Right ventricle myocardium inferior (tissue), 1 donor: Measurements from ENCODE around the gene SLC9A3. TPM values are rescaled to one million over a fixed set of nuclear protein-coding genes. Genes with fewer than 3 reads are reported as not detected.
"Not testable (repeated sequence)": the region's sequence is repeated elsewhere in the genome, so short reads cannot be mapped to it uniquely, and the experiment has no call there.

Experiments used
- ATAC-seq: fragments of 200-7000 bp; cut with Tn5 transposase; one replicate; pipeline ENCODE4 v1.9.1; 2020; ENCODE audit warnings: mild to moderate bottlenecking, moderate library complexity
- DNase-seq: peaks from one replicate; pipeline ENCODE4 v3.0.0; 2021; ENCODE audit errors: missing footprints
- intact Hi-C: fragments of 100-400 bp; cut with DNase I; formaldehyde crosslinking; loops from one replicate; pipeline ENCODE4 v1.11.0; 2022
- total RNA-seq: library from RNA; stranded (reverse); fragmentation: NEBNext Ultra II Directional; extraction: Animal tissue kit (Norgen Biotek cat#: 25700); gene quantifications from one replicate; pipeline ENCODE4 v1.2.1, GENCODE V29; 2021
- donor health status: DM: no; HTN: yes; CAD: no; lungs with severe emphysema.

The SLC9A3 gene
- total RNA-seq, 1 donor from 2014 or later = 1.1 TPM

- ATAC-seq, DNase-seq, intact Hi-C loops: not testable (repeated sequence)
Observed at GRCh38 chr5:557917-558316, 33.7 kb upstream of the SLC9A3 start.

- ATAC-seq = no peak
- DNase-seq = no peak
- intact Hi-C loops = no loop called here
Observed at GRCh38 chr5:556909-557441, 32.7 kb upstream of the SLC9A3 start.

GRCh38 chr5:555058-555623, 30.9 kb upstream of the SLC9A3 start:
- peak; percentile 31 for DNase-seq
- no peak for ATAC-seq
- intact Hi-C loops = no loop called here

GRCh38 chr5:554284-554988, 30.2 kb upstream of the SLC9A3 start:
- intact Hi-C loops = no loop called here
- ATAC-seq (no peak), DNase-seq (peak; percentile 20)

- ATAC-seq = no peak
- DNase-seq = peak; percentile 14
- intact Hi-C loops = no loop called here
Observed at GRCh38 chr5:553874-554273, 29.6 kb upstream of the SLC9A3 start.

GRCh38 chr5:551406-551805, 27.2 kb upstream of the SLC9A3 start:
- DNase-seq (no peak), ATAC-seq (no peak)
- intact Hi-C loops = no loop called here

GRCh38 chr5:549229-549628, 25.0 kb upstream of the SLC9A3 start:
- ATAC-seq = no peak
- no peak for DNase-seq
- intact Hi-C loops = no loop called here

GRCh38 chr5:548256-548655, 24.0 kb upstream of the SLC9A3 start:
- peak; percentile 52 for DNase-seq
- no peak for ATAC-seq
- intact Hi-C loops = no loop called here

GRCh38 chr5:547086-547924, 23.1 kb upstream of the SLC9A3 start:
- intact Hi-C loops = no loop called here
- DNase-seq (peak; percentile 49), ATAC-seq (no peak)

- ATAC-seq (no peak), DNase-seq (peak; percentile 65)
- intact Hi-C loops = no loop called here
Observed at GRCh38 chr5:546376-546908, 22.2 kb upstream of the SLC9A3 start.

- ATAC-seq = no peak
- DNase-seq = peak; percentile 39
- intact Hi-C loops = no loop called here
Observed at GRCh38 chr5:545641-546375, 21.6 kb upstream of the SLC9A3 start.

GRCh38 chr5:544675-545355, 20.6 kb upstream of the SLC9A3 start:
- intact Hi-C loops = no loop called here
- DNase-seq (no peak), ATAC-seq (no peak)

GRCh38 chr5:543755-544674, 19.8 kb upstream of the SLC9A3 start:
- intact Hi-C loops = no loop called here
- DNase-seq (peak; percentile 87), ATAC-seq (peak; percentile 28)

- intact Hi-C loops = no loop called here
- ATAC-seq = no peak
- peak; percentile 4 for DNase-seq
Observed at GRCh38 chr5:543351-543750, 19.1 kb upstream of the SLC9A3 start.

- intact Hi-C loops = no loop called here
- no peak for ATAC-seq
- DNase-seq = peak; percentile 27
Observed at GRCh38 chr5:542319-543311, 18.4 kb upstream of the SLC9A3 start.
